Choroid plexus epithelial cell (primary cell): ENCODE data around the gene MS4A18.

Experiments
- DNase-seq: peaks from one replicate; pipeline ENCODE4 v3.0.0-alpha.2; 2010; ENCODE audit warnings: low read depth
- H3K4me3 ChIP-seq: 2 replicates; pipeline ENCODE4 v1.5.1; 2011; ENCODE audit warnings: low read depth, mild to moderate bottlenecking, control low read depth, low read length, moderate library complexity
- CTCF ChIP-seq: conservative IDR thresholded peaks from 2 replicates; pipeline ENCODE4 v1.5.1; 2011; ENCODE audit warnings: low read depth, mild to moderate bottlenecking, control low read depth, inconsistent platforms, low read length, moderate library complexity

The MS4A18 gene

GRCh38 chr11:60781286-60781980 lies 56.9 kb downstream of the MS4A18 start:
- no peak for TF ChIP-seq CTCF
- no peak for DNase-seq
- no peak overlapping the region for H3K4me3 ChIP-seq

- TF ChIP-seq CTCF = no peak
- no peak overlapping the region for H3K4me3 ChIP-seq
- DNase-seq = no peak
Observed at GRCh38 chr11:60781981-60782316, 57.4 kb downstream of the MS4A18 start.

- H3K4me3 ChIP-seq = no peak overlapping the region
- DNase-seq = no peak
- TF ChIP-seq CTCF = no peak
Observed at GRCh38 chr11:60782393-60783140, 58.0 kb downstream of the MS4A18 start.

GRCh38 chr11:60783141-60783484 lies 58.6 kb downstream of the MS4A18 start:
- H3K4me3 ChIP-seq = no peak overlapping the region
- DNase-seq = no peak
- no peak for TF ChIP-seq CTCF

GRCh38 chr11:60783911-60784310 lies 59.4 kb downstream of the MS4A18 start:
- H3K4me3 ChIP-seq = no peak overlapping the region
- no peak for TF ChIP-seq CTCF
- no peak for DNase-seq

- no peak for TF ChIP-seq CTCF
- H3K4me3 ChIP-seq = no peak within 1 kb of the TSS
- DNase-seq = no peak
Observed at GRCh38 chr11:60785136-60785535, 60.6 kb downstream of the MS4A18 start, which contains the start of gene MS4A10. Gene MS4A10, plus strand, starts transcription at chr11:60785333. Its CDS starts 5,003 bp downstream, at chr11:60790336.

GRCh38 chr11:60785806-60786361 lies 61.4 kb downstream of the MS4A18 start:
- TF ChIP-seq CTCF = peak; percentile 26
- DNase-seq = peak; percentile 72
- H3K4me3 ChIP-seq = no peak overlapping the region
